ENCODE measurements around the gene GCG.

DNA sequence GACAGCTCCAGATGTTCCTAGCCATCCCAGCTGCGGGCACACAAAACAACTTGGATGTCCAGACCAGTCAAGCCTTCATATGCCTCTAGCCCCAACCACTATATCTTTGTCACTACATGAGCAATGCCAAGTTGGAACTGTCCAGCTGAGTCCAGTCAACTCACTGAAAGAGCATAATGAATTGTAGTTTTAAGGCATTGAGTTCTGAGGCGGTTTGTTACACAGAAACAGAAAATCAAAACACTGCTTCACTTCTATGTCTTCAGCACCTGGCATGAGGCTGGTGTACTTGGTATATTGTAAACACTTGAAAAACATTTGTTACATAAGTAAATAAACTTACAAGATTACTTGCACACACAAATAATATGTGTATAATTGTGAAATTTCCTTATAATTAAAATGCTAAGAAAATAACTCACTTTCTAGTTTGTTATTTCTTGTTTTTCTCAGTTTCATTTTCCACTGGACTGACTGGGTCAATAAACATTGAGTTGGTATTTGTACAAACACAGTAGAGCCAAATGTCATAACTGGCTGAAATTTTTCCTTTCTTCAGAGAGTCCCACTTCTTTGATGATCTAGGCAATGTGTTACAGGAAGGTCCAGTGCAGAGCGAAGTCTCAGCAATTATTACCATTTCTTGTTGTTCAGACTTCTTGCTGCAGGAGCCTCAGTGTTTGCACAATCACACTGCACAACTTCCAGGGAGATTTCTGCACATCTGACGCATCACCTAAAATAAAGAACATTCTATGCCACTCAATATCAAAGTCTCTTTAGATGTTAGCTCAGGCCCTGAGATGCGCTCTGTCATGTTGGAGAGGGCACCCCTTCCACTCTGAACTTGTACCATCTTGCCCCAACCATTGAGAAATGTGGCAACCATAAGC lies 39.8 kb downstream of the GCG start:
- TF ChIP-seq MYC (IDR thresholded peaks at IDR 0.05; ENCODE audit: low read depth, low read length) (no peak), EZH2 (IDR thresholded peaks at IDR 0.05; ENCODE audit: borderline replicate concordance, low read depth, low read length, severe bottlenecking) (no peak), POLR2A (IDR thresholded peaks at IDR 0.05; ENCODE audit: low read depth, low read length) (no peak), POLR2AphosphoS5 (IDR thresholded peaks at IDR 0.05; ENCODE audit: insufficient read depth, low read depth, low read length) (no peak), JUN (IDR thresholded peaks at IDR 0.05; ENCODE audit: borderline replicate concordance, insufficient read depth, insufficient read length, low read depth) (no peak), FOS (IDR thresholded peaks at IDR 0.05; ENCODE audit: borderline replicate concordance, insufficient read depth, low read length) (no peak), GATA2 (IDR thresholded peaks at IDR 0.05; ENCODE audit: insufficient read depth, insufficient read length, low read depth, low read length) (no peak)
- TF ChIP-seq, protein P1, sequence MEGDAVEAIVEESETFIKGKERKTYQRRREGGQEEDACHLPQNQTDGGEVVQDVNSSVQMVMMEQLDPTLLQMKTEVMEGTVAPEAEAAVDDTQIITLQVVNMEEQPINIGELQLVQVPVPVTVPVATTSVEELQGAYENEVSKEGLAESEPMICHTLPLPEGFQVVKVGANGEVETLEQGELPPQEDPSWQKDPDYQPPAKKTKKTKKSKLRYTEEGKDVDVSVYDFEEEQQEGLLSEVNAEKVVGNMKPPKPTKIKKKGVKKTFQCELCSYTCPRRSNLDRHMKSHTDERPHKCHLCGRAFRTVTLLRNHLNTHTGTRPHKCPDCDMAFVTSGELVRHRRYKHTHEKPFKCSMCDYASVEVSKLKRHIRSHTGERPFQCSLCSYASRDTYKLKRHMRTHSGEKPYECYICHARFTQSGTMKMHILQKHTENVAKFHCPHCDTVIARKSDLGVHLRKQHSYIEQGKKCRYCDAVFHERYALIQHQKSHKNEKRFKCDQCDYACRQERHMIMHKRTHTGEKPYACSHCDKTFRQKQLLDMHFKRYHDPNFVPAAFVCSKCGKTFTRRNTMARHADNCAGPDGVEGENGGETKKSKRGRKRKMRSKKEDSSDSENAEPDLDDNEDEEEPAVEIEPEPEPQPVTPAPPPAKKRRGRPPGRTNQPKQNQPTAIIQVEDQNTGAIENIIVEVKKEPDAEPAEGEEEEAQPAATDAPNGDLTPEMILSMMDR (IDR thresholded peaks at IDR 0.05; ENCODE audit: extremely low read depth in 1 of 2, insufficient read depth in 1 of 2, low read depth in 1 of 2, low read length in 2 of 2) = no peak
- TF ChIP-seq, protein P2, sequence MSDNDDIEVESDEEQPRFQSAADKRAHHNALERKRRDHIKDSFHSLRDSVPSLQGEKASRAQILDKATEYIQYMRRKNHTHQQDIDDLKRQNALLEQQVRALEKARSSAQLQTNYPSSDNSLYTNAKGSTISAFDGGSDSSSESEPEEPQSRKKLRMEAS (IDR thresholded peaks at IDR 0.05; ENCODE audit: insufficient read depth, insufficient read length) = no peak

Measured in endothelial cell of umbilical vein (primary cell).